A673 (cell line): Measurements from ENCODE around the gene FGF14. TPM values are rescaled to one million over a fixed set of nuclear protein-coding genes. Genes with fewer than 3 reads are reported as not detected.

Source experiments
- BruUV-seq: library from RNA; stranded (reverse); fragments of 400-500 nt; replicated peaks from 2 replicates; lab custom pipeline; 2021; lab: Mats Ljungman, UMichigan
- CTCF ChIA-PET: fragments of 300-600 bp; sonication (Branson Sonifier 250); formaldehyde crosslinking; loops from one replicate; lab custom pipeline; 2022; ENCODE audit warnings: antibody characterized with exemption; lab: Charles Lee
- POLR2A ChIA-PET: fragments of 300-600 bp; sonication (Branson Sonifier 250); formaldehyde crosslinking; loops from one replicate; lab custom pipeline; 2022; ENCODE audit warnings: antibody characterized with exemption; ENCODE audit not compliant: low non-redundant PET; lab: Charles Lee
- DNase-seq: peaks from one replicate; pipeline ENCODE4 v3.0.0-alpha.2; 2015; ENCODE audit warnings: low spot score
- H3K27ac ChIP-seq: fragments of 200-600 bp; sonication (generic); 2 replicates; pipeline ENCODE4 v1.5.1; 2016; ENCODE audit warnings: mixed run types, low read depth, mild to moderate bottlenecking, mixed read lengths, antibody characterized with exemption, low read length; ENCODE audit not compliant: poor library complexity, severe bottlenecking
- H3K27me3 ChIP-seq: fragments of 200-600 bp; sonication (generic); replicated peaks from 2 replicates; pipeline ENCODE4 v1.6.1; 2017; ENCODE audit warnings: mixed run types, low read depth, mild to moderate bottlenecking, mixed read lengths, antibody characterized with exemption, low read length; ENCODE audit not compliant: insufficient read depth, poor library complexity
- H3K36me3 ChIP-seq: fragments of 200-600 bp; sonication (generic); 2 replicates; pipeline ENCODE4 v1.6.1; 2016; ENCODE audit warnings: mixed run types, mild to moderate bottlenecking, mixed read lengths, antibody characterized with exemption, low read length; ENCODE audit not compliant: insufficient read depth, poor library complexity, severe bottlenecking
- H3K4me1 ChIP-seq: fragments of 200-600 bp; sonication (generic); 2 replicates; pipeline ENCODE4 v1.6.1; 2017; ENCODE audit warnings: mixed run types, mild to moderate bottlenecking, mixed read lengths, antibody characterized with exemption, low read length; ENCODE audit not compliant: insufficient read depth, poor library complexity, severe bottlenecking
- H3K4me3 ChIP-seq: fragments of 200-600 bp; sonication (generic); 2 replicates; pipeline ENCODE4 v1.5.1; 2016; ENCODE audit warnings: low read depth, mixed run types, mild to moderate bottlenecking, mixed read lengths, low read length; ENCODE audit not compliant: poor library complexity, severe bottlenecking
- H3K9me3 ChIP-seq: fragments of 200-600 bp; sonication (generic); 2 replicates; pipeline ENCODE4 v1.6.1; 2016; ENCODE audit warnings: mixed run types, low read depth, mild to moderate bottlenecking, mixed read lengths, antibody characterized with exemption, low read length; ENCODE audit not compliant: poor library complexity, severe bottlenecking
- EZH2 ChIP-seq: fragments of 200-600 bp; sonication (generic); IDR thresholded peaks from 2 replicates; pipeline ENCODE4 v1.6.1; 2017; ENCODE audit warnings: borderline replicate concordance, low read depth, mild to moderate bottlenecking, mixed read lengths, antibody characterized with exemption, low read length; ENCODE audit not compliant: poor library complexity, severe bottlenecking
- intact Hi-C: fragments of 100-400 bp; cut with micrococcal nuclease; formaldehyde crosslinking; loops from one replicate; pipeline ENCODE4 v1.10.0; 2022; ENCODE audit not compliant: unreplicated experiment
- total RNA-seq: library from RNA; stranded (reverse); gene quantifications from 2 replicates; pipeline ENCODE4 v1.2.3, GENCODE V29; 2021
- TF ChIP-seq, protein P1 (sequence below): fragments of 300-800, 200-600 bp; sonication (generic); conservative IDR thresholded peaks from 2 replicates; pipeline ENCODE4 v1.5.1; 2017; ENCODE audit warnings: low read depth, mild to moderate bottlenecking, antibody characterized with exemption, low read length, moderate library complexity, mixed read lengths

FGF14 gene
- total RNA-seq, 1 experiment from 2014 or later, result 19.7 TPM

DNA sequence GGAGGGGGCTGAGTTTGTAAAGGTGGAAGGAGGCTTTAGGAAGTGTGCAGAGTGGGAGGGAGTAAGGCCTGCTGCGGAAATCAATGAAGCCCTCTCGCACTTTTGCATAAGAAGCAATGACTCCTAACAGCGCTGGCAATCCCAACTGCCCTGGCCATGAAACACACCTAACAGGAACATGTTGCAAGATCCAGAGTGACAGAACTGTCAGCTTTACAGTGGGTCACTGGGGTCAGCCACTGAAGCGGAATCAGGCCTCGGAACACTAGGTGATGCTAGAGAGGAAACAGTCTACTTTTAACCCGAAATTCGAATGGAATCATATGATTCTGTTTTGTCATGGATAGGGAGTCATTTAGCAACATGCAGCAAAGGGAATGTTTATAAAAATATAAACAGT, 54.4 kb downstream of the FGF14 start:
- Histone ChIP-seq H3K9me3 (no peaks in the 10 kb centered on the region), H3K4me3 (no peak overlapping the region), H3K36me3 (no peaks in the 10 kb centered on the region), H3K27me3 (no peaks in the 10 kb centered on the region), H3K27ac (no peak overlapping the region), H3K4me1 (peaks cover 25% of the 10 kb centered on the region)
- TF ChIP-seq EZH2, result no peak
- TF ChIP-seq, protein P1, sequence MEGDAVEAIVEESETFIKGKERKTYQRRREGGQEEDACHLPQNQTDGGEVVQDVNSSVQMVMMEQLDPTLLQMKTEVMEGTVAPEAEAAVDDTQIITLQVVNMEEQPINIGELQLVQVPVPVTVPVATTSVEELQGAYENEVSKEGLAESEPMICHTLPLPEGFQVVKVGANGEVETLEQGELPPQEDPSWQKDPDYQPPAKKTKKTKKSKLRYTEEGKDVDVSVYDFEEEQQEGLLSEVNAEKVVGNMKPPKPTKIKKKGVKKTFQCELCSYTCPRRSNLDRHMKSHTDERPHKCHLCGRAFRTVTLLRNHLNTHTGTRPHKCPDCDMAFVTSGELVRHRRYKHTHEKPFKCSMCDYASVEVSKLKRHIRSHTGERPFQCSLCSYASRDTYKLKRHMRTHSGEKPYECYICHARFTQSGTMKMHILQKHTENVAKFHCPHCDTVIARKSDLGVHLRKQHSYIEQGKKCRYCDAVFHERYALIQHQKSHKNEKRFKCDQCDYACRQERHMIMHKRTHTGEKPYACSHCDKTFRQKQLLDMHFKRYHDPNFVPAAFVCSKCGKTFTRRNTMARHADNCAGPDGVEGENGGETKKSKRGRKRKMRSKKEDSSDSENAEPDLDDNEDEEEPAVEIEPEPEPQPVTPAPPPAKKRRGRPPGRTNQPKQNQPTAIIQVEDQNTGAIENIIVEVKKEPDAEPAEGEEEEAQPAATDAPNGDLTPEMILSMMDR, result no peak
- BruUV-seq, result no TSS peak
- DNase-seq, result no peak
- intact Hi-C loops, result no loop called here
- POLR2A ChIA-PET, result no interaction called here
- CTCF ChIA-PET, result no interaction called here

DNA sequence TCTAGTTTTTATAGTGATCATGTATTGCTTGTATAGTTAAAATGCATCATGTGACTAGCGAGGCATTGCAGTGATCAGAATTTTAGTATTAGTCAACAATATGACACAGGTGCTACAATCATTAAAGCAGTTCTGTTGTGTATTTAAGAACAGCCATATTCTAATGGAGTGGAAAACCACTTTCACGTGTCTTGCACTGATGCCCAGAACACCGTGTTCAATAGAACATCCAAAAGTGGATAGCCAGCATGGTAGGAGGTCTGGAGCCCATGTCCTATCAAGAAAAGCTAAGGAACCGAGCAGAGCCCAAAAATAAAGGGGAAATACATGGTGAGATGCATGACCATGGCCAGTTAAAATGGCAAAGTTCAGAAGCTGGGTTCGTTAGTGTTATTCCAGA, 55.1 kb downstream of the FGF14 start:
- intact Hi-C loops, result no loop called here
- BruUV-seq, result no TSS peak
- DNase-seq, result no peak
- ChIA-PET POLR2A (no interaction called here), CTCF (no interaction called here)
- H3K36me3 ChIP-seq, result no peaks in the 10 kb centered on the region
- no peak overlapping the region for H3K4me3 ChIP-seq
- TF ChIP-seq, protein P1, result no peak
- TF ChIP-seq EZH2, result no peak
- H3K4me1 ChIP-seq, result peaks cover 32% of the 10 kb centered on the region
- H3K27me3 ChIP-seq, result no peaks in the 10 kb centered on the region
- no peak overlapping the region for H3K27ac ChIP-seq
- no peaks in the 10 kb centered on the region for H3K9me3 ChIP-seq

DNA sequence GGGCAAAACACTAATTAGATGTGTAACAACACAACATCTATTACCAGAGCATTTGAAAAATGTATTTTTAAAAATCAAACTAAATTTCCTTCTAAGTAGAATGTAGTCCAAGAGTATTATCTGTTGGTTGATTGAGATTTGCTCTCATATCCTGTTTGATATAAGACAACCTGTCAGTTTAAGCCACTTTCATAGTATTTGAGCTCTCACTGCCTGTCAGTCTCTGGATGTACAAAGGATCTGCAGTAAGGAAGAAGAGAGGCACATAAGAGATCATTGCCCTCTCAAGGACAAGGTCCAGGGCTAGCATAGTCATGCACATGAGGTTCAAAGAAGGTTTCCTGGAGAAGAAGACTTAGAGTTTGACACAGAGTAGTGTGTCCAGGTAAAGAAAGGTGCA, 57.4 kb downstream of the FGF14 start:
- Histone ChIP-seq H3K9me3 (no peaks in the 10 kb centered on the region), H3K36me3 (no peaks in the 10 kb centered on the region), H3K4me3 (no peak overlapping the region), H3K4me1 (peaks cover 44% of the 10 kb centered on the region), H3K27ac (no peak overlapping the region), H3K27me3 (no peaks in the 10 kb centered on the region)
- no peak for DNase-seq
- no TSS peak for BruUV-seq
- TF ChIP-seq EZH2, result no peak
- TF ChIP-seq, protein P1, result no peak
- CTCF ChIA-PET, result no interaction called here
- intact Hi-C loops, result no loop called here
- POLR2A ChIA-PET, result no interaction called here
